Stimulated activated CD4-positive, alpha-beta T cell treated with anti-CD3 and anti-CD28 coated beads, TNF-alpha, amount 100 ng/mL, for 24 hours (primary cell): ENCODE measurements around the gene OR6B3.
"Not testable (repeated sequence)": the region's sequence is repeated elsewhere in the genome, so short reads cannot be mapped to it uniquely, and the experiment has no call there.

ENCODE experiments used
- DNase-seq, 3 experiments: peaks; one replicate each; pipeline ENCODE4 v3.0.0-alpha.2; 2020; ENCODE audit warnings: low read depth in 3 of 3

The OR6B3 gene

GRCh38 chr2:240044096-240044495 is 9.2 kb downstream of the OR6B3 start:
- DNase-seq = not testable (repeated sequence)

- no peak for DNase-seq
Measured at GRCh38 chr2:240043279-240043989, 9.9 kb downstream of the OR6B3 start.

DNA sequence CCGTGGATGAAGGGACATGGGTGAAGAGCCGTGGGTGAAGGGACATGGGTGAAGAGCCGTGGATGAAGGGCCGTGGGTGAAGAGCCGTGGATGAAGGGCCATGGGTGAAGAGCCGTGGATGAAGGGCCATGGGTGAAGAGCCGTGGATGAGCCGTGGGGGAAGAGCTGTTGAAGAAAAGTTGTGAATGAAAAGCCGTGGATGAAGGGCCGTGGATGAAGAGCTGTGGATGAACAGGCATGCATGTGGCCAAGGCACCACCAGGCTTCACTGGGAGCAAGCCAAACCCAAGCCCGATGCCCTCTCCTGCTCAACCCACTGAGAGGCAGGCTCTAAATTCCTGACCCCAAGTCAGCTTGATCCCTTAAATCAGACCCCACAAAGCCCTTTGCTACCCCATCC is 10.6 kb downstream of the OR6B3 start:
- no peak for DNase-seq

GRCh38 chr2:240041363-240041762 is 12.0 kb downstream of the OR6B3 start:
- DNase-seq = no peak

DNA sequence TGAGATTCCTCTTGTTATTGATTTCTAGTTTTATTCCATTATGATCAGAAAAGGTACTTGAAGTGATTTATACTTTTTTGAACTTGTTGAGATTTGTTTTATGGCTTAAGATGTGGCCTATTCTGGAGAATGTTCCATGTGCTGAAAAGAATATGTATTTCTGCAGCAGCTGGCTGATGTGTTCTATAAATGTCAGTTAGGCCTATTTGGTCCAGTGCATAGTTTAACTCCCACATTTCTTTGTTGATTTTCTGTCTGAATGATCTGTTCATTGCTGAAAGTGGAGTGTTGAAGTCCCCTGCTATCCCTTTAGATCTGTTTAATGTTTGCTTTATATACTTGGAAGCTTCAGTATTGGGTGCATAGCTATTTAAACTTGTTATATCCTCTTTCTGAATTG is 16.0 kb downstream of the OR6B3 start:
- no peak for DNase-seq

DNA sequence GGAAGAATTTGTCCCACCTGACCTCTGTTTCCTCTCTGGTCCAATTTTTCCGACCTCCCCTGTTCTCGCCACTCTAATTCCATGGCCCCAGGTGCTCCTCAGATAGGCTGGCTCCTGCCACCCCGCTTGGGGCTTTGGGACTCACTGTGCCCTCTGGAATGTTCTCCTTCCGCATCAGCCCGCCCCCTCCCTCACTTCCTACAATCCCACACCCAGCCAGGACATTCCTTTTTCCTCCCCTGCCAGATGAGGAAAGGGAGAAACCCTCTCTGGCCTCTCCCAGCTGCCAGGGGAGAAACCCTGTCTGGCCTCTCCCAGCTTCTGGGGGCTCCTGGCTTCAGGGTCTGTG is 20.0 kb downstream of the OR6B3 start:
- DNase-seq = no peak

GRCh38 chr2:240032406-240033329 is 20.7 kb downstream of the OR6B3 start:
- DNase-seq = no peak

DNA sequence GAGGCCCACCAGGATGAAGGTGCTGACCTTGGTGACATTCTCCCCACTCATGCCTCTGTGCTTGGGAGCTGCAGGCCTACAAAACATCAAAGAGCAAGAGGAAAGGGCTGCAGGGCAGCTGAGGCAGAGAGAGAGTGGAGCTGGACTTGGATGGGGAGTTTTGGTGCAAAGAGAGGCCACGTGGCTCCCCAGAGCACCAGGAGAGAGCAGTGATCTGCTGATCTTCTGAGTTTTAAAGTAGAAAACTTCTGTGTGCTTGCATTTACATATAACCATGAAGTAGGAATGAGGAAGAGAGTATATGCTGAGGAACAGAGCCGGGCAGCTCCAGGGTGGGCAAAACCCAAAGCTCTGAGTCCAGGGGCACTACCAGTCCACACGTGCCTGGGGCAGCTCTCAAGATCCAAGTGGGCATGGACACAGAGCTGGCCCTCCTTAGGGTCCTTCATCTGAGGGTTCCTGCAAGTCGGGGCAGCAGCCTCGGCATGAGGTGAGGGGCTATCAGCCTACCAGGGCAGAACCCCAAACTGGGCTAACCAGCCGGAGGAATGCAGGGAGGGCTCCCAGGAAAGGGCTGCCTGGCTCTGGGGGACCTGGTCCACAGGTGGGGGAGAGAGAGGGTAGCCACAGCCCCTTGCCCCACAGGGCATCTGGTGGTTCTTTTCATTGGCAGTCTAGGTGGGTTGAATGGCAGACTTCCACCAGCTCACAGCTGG is 22.8 kb downstream of the OR6B3 start, which contains the start of gene OR6B2:
TSS of gene OR6B2 (minus strand) at position 51 of the 716 bp plus-strand sequence. CDS start at position 51, 0 bp downstream.
- DNase-seq = no peak

DNA sequence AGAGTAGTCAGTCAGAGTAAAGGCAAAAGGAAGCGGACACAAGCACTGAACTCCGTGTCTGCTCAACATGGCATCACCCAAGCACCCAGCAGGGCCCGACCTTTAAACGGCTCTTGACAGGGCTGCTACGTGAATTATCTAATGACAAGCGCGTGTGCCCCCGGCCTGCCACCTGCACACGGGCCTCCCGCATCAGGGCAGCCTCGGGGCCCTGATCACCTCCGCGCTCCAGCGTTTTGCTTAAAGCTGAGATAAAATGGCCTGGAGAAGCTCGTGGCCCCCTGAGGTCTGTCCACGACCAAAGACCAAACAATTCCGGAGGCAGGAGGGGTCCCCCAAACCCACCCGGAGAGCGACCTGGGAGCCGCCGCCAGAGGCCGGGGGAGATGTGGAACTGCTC is 28.6 kb downstream of the OR6B3 start:
- peak in 1 of 3 experiments; percentile 10 for DNase-seq

- no peak for DNase-seq
Measured at GRCh38 chr2:240023792-240024191, 29.5 kb downstream of the OR6B3 start.

DNA sequence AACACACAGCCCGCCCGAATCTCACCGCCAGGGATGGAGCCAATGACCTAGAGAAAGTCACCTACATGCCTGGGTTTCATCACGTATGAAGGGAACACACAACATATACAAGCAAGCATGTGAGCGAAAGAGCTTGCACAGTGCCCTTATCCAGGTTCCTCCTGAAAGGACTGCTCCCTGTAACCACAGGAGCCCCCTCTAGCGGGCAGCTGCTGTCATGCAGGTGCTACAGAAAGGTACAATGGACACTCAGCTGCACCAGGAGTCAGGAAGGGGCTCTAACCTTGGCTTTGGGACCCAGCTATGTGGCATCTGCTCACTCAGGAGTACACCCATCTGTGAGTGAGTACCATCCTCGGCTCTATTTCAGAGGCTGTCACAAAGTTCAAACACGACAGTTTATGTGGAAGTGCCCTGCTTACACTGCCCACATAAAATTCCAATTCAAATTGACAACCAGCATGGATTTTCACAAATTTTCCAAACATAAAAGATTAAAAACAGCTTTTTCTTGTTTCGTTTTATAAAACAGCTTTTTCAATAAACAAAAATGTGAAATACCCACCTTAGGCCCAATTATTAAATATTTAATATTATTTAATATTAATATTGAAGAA is 31.7 kb downstream of the OR6B3 start:
- peak; percentile 32 to 62 (median 42) for DNase-seq

DNA sequence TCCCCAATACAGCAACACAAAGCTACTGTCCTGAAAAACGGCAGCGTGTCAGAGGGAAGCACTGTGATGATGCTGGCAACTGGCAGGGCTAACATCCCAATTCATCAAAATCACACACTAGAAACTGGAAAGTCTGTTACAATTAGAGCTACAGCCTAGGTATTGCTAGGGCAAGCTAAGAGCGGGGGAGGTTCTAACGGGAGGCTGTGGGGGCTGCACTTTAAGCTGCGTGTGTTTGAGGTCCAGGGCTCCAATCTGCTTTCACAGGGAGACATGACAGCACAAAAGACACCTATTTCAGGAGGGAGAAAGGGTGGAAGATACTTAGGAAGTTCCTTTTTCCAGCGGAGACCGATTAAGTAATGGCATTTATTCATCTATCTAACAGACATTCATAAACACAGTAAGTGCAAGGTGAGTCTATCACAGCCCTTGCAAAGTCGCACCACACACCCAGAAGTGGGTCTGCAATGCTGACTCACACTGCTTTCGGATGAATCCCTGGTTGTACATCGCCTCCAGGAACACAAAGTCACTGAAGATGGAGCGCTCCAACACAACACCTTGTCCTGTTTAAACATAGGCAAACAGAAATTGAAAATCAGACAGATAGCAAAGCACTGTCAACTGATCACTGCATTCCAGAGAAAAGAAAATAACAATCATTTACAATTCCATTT is 35.1 kb downstream of the OR6B3 start:
- no peak for DNase-seq

DNA sequence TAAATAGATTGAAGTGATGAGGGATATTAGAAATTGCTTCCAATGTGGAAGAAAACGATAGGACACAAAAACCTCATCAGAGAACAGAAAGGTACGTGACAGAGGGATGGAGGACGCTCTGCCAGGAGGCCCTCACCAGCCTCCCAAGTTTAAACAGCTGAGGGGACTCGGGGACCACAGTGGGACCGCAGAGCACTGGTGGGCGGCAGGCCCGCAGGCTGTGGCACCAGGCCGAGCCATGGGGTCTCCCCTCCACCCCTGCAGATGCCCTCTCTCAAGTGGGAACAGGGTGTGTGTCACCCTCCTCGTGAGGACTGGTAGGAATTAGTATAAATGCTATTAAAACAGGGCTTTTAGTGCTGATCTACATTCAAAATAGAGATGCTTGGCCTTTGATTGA is 39.0 kb downstream of the OR6B3 start:
- DNase-seq = no peak

GRCh38 chr2:240013343-240013742 is 40.0 kb downstream of the OR6B3 start:
- no peak for DNase-seq

DNA sequence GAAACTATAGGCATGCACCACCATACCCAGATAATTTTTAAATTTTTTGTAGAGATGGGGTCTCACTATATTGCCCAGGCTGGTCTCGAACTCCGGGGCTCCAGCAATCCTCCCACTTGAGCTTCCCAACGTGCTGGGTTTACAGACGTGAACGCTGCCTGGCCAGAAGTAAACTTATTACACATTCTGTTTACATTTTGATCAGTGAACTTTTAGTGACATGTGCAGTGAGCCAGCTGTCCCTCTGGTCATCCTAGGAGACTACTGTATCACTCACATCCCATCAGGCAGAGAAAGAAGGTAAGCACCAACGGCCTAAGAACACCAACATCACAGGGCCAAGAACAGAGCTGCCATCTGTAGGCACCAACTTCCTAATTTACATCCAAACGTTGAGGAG is 50.3 kb downstream of the OR6B3 start:
- DNase-seq = no peak

GRCh38 chr2:240000671-240001070 is 52.6 kb downstream of the OR6B3 start:
- no peak for DNase-seq

- no peak for DNase-seq
Measured at GRCh38 chr2:239997686-239998409, 55.5 kb downstream of the OR6B3 start.
